H1 (cell line): ENCODE results near the gene UBE2K. TPM values are rescaled to one million over a fixed set of nuclear protein-coding genes. Genes with fewer than 3 reads are reported as not detected.

ENCODE experiments used
- CTCF ChIA-PET: fragments of 300-600 bp; sonication (Branson Sonifier 250); formaldehyde crosslinking; loops from one replicate; lab custom pipeline; 2021; ENCODE audit not compliant: partially characterized antibody; lab: Charles Lee
- POLR2A ChIA-PET: fragments of 300-600 bp; sonication (Branson Sonifier 250); formaldehyde crosslinking; loops from one replicate; lab custom pipeline; 2021; ENCODE audit warnings: inconsistent platforms; ENCODE audit not compliant: partially characterized antibody; lab: Charles Lee
- DNase-seq, 2 experiments: peaks; one replicate each; pipeline versions ENCODE4 v3.0.0 to v3.0.0-alpha.2; 2010 to 2022; ENCODE audit warnings: low spot score in 2 of 2, low read depth in 1 of 2, mixed read lengths in 1 of 2
- FAIRE-seq: peaks from 2 replicates; lab custom pipeline; 2011; peaks lifted over from hg19 to GRCh38; lab: Jason Lieb, UNC
- H2AFZ ChIP-seq: 2 replicates; pipeline ENCODE4 v1.8.1; 2012; ENCODE audit warnings: low read length, inconsistent platforms
- H2AK5ac ChIP-seq: 2 replicates; pipeline ENCODE4 v1.6.1; 2013; ENCODE audit warnings: low read depth, low read length
- H2BK120ac ChIP-seq: replicated peaks from 2 replicates; pipeline ENCODE3; 2013; ENCODE audit warnings: low read depth, low read length, inconsistent platforms
- H2BK12ac ChIP-seq: 2 replicates; pipeline ENCODE4 v1.6.1; 2013; ENCODE audit warnings: low read depth, low read length
- H2BK15ac ChIP-seq: 2 replicates; pipeline ENCODE4 v1.6.1; 2013; ENCODE audit warnings: low read length
- H2BK20ac ChIP-seq: 2 replicates; pipeline ENCODE4 v1.6.1; 2013; ENCODE audit warnings: low read length
- H2BK5ac ChIP-seq: 2 replicates; pipeline ENCODE4 v1.6.1; 2013; ENCODE audit warnings: low read depth, low read length
- H3K14ac ChIP-seq: 2 replicates; pipeline ENCODE4 v1.6.1; 2013; ENCODE audit warnings: inconsistent platforms; ENCODE audit not compliant: insufficient read length
- H3K18ac ChIP-seq: 2 replicates; pipeline ENCODE4 v1.6.1; 2013; ENCODE audit warnings: low read length; ENCODE audit errors: extremely low read depth
- H3K23ac ChIP-seq: 2 replicates; pipeline ENCODE4 v1.6.1; 2013; ENCODE audit warnings: inconsistent platforms; ENCODE audit not compliant: insufficient read length
- H3K23me2 ChIP-seq: 2 replicates; pipeline ENCODE4 v1.6.1; 2013; ENCODE audit warnings: low read depth, low read length
- H3K27ac ChIP-seq: 2 replicates; pipeline ENCODE4 v1.6.1; 2011; ENCODE audit warnings: low read depth, low read length, inconsistent platforms
- H3K27me3 ChIP-seq, 4 experiments: replicated peaks in 1 of 4; 1 replicate in 1 of 4; 2 replicates in 3 of 4; pipeline versions ENCODE4 v1.6.1 to v1.8.1; 2011 to 2013; ENCODE audit warnings: low read length in 3 of 4, mild to moderate bottlenecking in 3 of 4, inconsistent platforms in 2 of 4, mixed read lengths in 2 of 4, moderate library complexity in 1 of 4; ENCODE audit not compliant: control insufficient read depth in 3 of 4, insufficient read depth in 3 of 4; ENCODE audit errors: extremely low read depth in 1 of 4
- H3K36me3 ChIP-seq, 4 experiments: 2 replicates each; pipeline versions ENCODE4 v1.6.1 to v1.8.1; 2011 to 2013; ENCODE audit warnings: mild to moderate bottlenecking in 4 of 4, low read length in 3 of 4, moderate library complexity in 2 of 4, control low read depth in 1 of 4, inconsistent platforms in 1 of 4; ENCODE audit not compliant: insufficient read depth in 4 of 4, control insufficient read depth in 2 of 4
- H3K4ac ChIP-seq: replicated peaks from 2 replicates; pipeline ENCODE3; 2013; ENCODE audit warnings: low read length, low read depth, mixed read lengths, inconsistent platforms; ENCODE audit not compliant: insufficient read length
- H3K4me1 ChIP-seq, 4 experiments: replicated peaks in 1 of 4; 1 replicate in 1 of 4; 2 replicates in 3 of 4; pipeline versions ENCODE4 v1.6.1 to v1.8.1; 2011 to 2013; ENCODE audit warnings: low read length in 3 of 4, inconsistent platforms in 2 of 4, mixed read lengths in 1 of 4; ENCODE audit not compliant: insufficient read depth in 4 of 4, control insufficient read depth in 3 of 4
- H3K4me2 ChIP-seq, 2 experiments: 2 replicates each; pipeline versions ENCODE4 v1.6.1 to v1.8.1; 2011 to 2013; ENCODE audit warnings: low read depth in 2 of 2, low read length in 2 of 2, control low read depth in 1 of 2, inconsistent platforms in 1 of 2, mild to moderate bottlenecking in 1 of 2; ENCODE audit not compliant: insufficient read depth in 1 of 2
- H3K4me3 ChIP-seq, 4 experiments: fragments of 200-600, 300-600 bp in 1 of 4; sonication (generic), shearing (Covaris generic), sonication (Bioruptor Twin) in 1 of 4; 2 replicates each; pipeline versions ENCODE4 v1.5.1 to v1.8.1; 2011 to 2016; ENCODE audit warnings: low read length in 4 of 4, low read depth in 3 of 4, control low read depth in 2 of 4, inconsistent platforms in 2 of 4, mild to moderate bottlenecking in 2 of 4, mixed read lengths in 1 of 4, moderate library complexity in 1 of 4; ENCODE audit not compliant: insufficient read depth in 2 of 4; ENCODE audit errors: extremely low read depth in 1 of 4
- H3K56ac ChIP-seq: replicated peaks from 2 replicates; pipeline ENCODE3; 2013; ENCODE audit warnings: low read depth, mild to moderate bottlenecking, mixed read lengths, low read length, inconsistent platforms; ENCODE audit not compliant: insufficient read length
- H3K79me1 ChIP-seq: 2 replicates; pipeline ENCODE4 v1.6.1; 2013; ENCODE audit warnings: low read depth, low read length, control low read depth
- H3K79me2 ChIP-seq, 2 experiments: 2 replicates each; pipeline versions ENCODE4 v1.6.1 to v1.8.1; 2012 to 2013; ENCODE audit warnings: low read length in 2 of 2, mild to moderate bottlenecking in 2 of 2, inconsistent platforms in 1 of 2; ENCODE audit not compliant: insufficient read depth in 2 of 2, control insufficient read depth in 1 of 2
- H3K9ac ChIP-seq, 4 experiments: replicated peaks in 1 of 4; 1 replicate in 1 of 4; 2 replicates in 3 of 4; pipeline versions ENCODE4 v1.6.1 to v1.8.1; 2011 to 2013; ENCODE audit warnings: low read depth in 3 of 4, low read length in 3 of 4, control low read depth in 2 of 4, mild to moderate bottlenecking in 2 of 4, moderate library complexity in 2 of 4, inconsistent platforms in 1 of 4; ENCODE audit errors: extremely low read depth in 1 of 4
- H3K9me3 ChIP-seq, 2 experiments: 2 replicates each; pipeline versions ENCODE4 v1.6.1 to v1.8.1; 2012 to 2013; ENCODE audit warnings: mild to moderate bottlenecking in 2 of 2, moderate library complexity in 2 of 2, control low read depth in 1 of 2, inconsistent platforms in 1 of 2, low read depth in 1 of 2, low read length in 1 of 2, mixed read lengths in 1 of 2; ENCODE audit not compliant: insufficient read depth in 2 of 2
- H4K20me1 ChIP-seq, 2 experiments: replicated peaks in 1 of 2; 2 replicates each; pipeline versions ENCODE3 to v1.8.1; 2011 to 2013; ENCODE audit warnings: inconsistent platforms in 2 of 2, low read length in 2 of 2, mild to moderate bottlenecking in 1 of 2; ENCODE audit not compliant: insufficient read depth in 2 of 2, control insufficient read depth in 1 of 2
- H4K5ac ChIP-seq: 2 replicates; pipeline ENCODE4 v1.6.1; 2013; ENCODE audit warnings: low read length, low read depth, mixed read lengths, inconsistent platforms; ENCODE audit not compliant: insufficient read length
- H4K8ac ChIP-seq: 2 replicates; pipeline ENCODE4 v1.8.0; 2013; ENCODE audit warnings: mild to moderate bottlenecking, moderate library complexity, low read length, inconsistent platforms; ENCODE audit not compliant: insufficient read depth; ENCODE audit errors: extremely low read depth
- H4K91ac ChIP-seq: replicated peaks from 2 replicates; pipeline ENCODE3; 2013; ENCODE audit warnings: low read length, mixed read lengths, inconsistent platforms; ENCODE audit not compliant: insufficient read length
- JUN ChIP-seq: IDR thresholded peaks from 2 replicates; pipeline ENCODE4 v1.6.1; 2011; ENCODE audit warnings: low read depth, mild to moderate bottlenecking, improper control_type of control experiment, low read length
- RAD21 ChIP-seq, 2 experiments: IDR thresholded peaks in 1 of 2; conservative IDR thresholded peaks in 1 of 2; 2 replicates each; pipeline ENCODE4 v1.6.1; 2011; ENCODE audit warnings: low read depth in 2 of 2, low read length in 2 of 2, improper control_type of control experiment in 1 of 2, inconsistent platforms in 1 of 2, mild to moderate bottlenecking in 1 of 2, moderate library complexity in 1 of 2
- WGBS, 2 experiments: shearing (Covaris generic) in 1 of 2; methylation state at CpG; one replicate each; pipeline versions ENCODE4 v1.1.6 to v1.1.7; 2013 to 2015; ENCODE audit warnings: low lambda C conversion rate in 2 of 2, mixed read lengths in 2 of 2, inconsistent platforms in 1 of 2, low coverage in 1 of 2, missing lambda C conversion rate in 1 of 2; ENCODE audit not compliant: insufficient replicate concordance in 2 of 2, insufficient coverage in 1 of 2, insufficient read length in 1 of 2; ENCODE audit errors: extremely low coverage in 1 of 2, missing lambda C conversion rate in 1 of 2; 5-methylcytosine and 5-hydroxymethylcytosine counted together
- polyA plus RNA-seq, 7 experiments: library from polyadenylated mRNA; depleted of rRNA in 3 of 7; stranded (reverse) in 5 of 7; unstranded in 2 of 7; fragments of >200 nt in 5 of 7; fragments of 200-250 nt in 2 of 7; gene quantifications; 1 replicate in 5 of 7; 2 replicates in 1 of 7; 4 replicates in 1 of 7; pipeline versions ENCODE4 v1.2.1 to v1.2.3, GENCODE V29; 2011 to 2013; ENCODE audit warnings: missing spikeins in 2 of 7, mixed read lengths in 2 of 7
- total RNA-seq: library from RNA; stranded (reverse); fragmentation: NEBNext Ultra II Directional; extraction: Animal tissue kit (Norgen Biotek cat#: 25700); gene quantifications from 2 replicates; pipeline ENCODE4 v1.2.1, GENCODE V29; 2021

UBE2K gene
- total and polyA plus RNA-seq, 2 of the 8 experiments (the other 6 are each of a cell fraction or from before 2014, with no cell fraction given): 53.6 to 174 TPM

DNA sequence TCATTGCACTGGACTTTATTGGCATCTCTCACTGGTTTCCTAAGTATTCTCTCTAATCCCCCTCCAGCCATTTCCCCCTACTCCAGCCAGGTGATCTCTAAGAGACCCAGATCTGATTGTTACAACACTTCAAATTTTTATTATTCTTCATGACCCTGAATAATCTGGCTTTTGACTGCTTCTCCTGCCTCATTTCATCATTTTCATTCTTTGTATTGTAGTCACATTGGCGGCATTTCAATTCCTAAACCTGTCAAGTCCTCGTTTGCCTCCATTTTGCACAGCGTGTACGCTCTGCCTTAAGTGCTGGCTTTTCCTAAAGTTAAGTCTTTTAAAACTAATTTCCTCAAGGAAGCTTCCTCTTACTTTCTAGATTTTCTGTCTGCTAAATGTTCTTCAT, 31.6 kb downstream of the UBE2K start:
- no peak overlapping the region for H3K9ac ChIP-seq
- H4K20me1 ChIP-seq: peaks cover 8 to 14% of the 10 kb centered on the region in 2 experiments
- no peak overlapping the region for H2AFZ ChIP-seq
- H3K9me3 ChIP-seq: no peaks in the 10 kb centered on the region
- no peak overlapping the region for H2BK12ac ChIP-seq
- no peak overlapping the region for H4K5ac ChIP-seq
- no peak for DNase-seq
- ChIA-PET POLR2A (interaction anchor here (0.7 to 1.6 kb wide), 2 partner anchors 9 to 10 kb away, joined by 3 read pairs; no protein-coding TSS in a partner anchor), CTCF (interaction anchor here (1.2 kb wide), 1 partner anchor 9 kb away, joined by 4 read pairs; no protein-coding TSS in a partner anchor)
- no peak overlapping the region for H3K14ac ChIP-seq
- H3K23me2 ChIP-seq: no peaks in the 10 kb centered on the region
- H2BK120ac ChIP-seq: no peak overlapping the region
- WGBS, 2 experiments: 94% methylated on average over 4 of the region's 4 CpGs; no CpG with 5 or more reads in 1 of the 2 experiments
- H3K56ac ChIP-seq: no peak overlapping the region
- H4K91ac ChIP-seq: no peak overlapping the region
- H2BK5ac ChIP-seq: no peak overlapping the region
- no peak overlapping the region for H2BK20ac ChIP-seq
- no peak overlapping the region for H3K4me3 ChIP-seq
- H3K79me1 ChIP-seq: peaks cover 2% of the 10 kb centered on the region; the same call in 1 of the 2 replicates
- no peaks in the 10 kb centered on the region for H3K4me1 ChIP-seq
- no peak overlapping the region for H3K18ac ChIP-seq
- no peak overlapping the region for H3K27ac ChIP-seq
- H3K27me3 ChIP-seq: no peaks in the 10 kb centered on the region
- no peak overlapping the region for H2AK5ac ChIP-seq
- no peak overlapping the region for H2BK15ac ChIP-seq
- H3K36me3 ChIP-seq: peaks cover 0 to 3% (median 0%) of the 10 kb centered on the region in 4 experiments; a peak in 2 of 8 replicates
- H4K8ac ChIP-seq: no peak overlapping the region
- no peak overlapping the region for H3K23ac ChIP-seq
- FAIRE-seq: no peak
- no peak overlapping the region for H3K4ac ChIP-seq
- peaks cover 2 to 95% of the 10 kb centered on the region in 2 experiments for H3K79me2 ChIP-seq
- TF ChIP-seq JUN (no peak), RAD21 (IDR thresholded peaks at IDR 0.05 in 1 of 2, conservative IDR thresholded peaks at IDR 0.05 in 1 of 2; ENCODE audit: low read depth in 2 of 2, low read length in 2 of 2) (no peak)
- H3K4me2 ChIP-seq: no peak overlapping the region
